HFF-Myc (cell line): ENCODE measurements around the gene EIF3I.
"Not testable (repeated sequence)": the region's sequence is repeated elsewhere in the genome, so short reads cannot be mapped to it uniquely, and the experiment has no call there.

Source experiments
- DNase-seq: peaks from one replicate; pipeline ENCODE4 v3.0.0-alpha.2; 2011; ENCODE audit warnings: low read depth; ENCODE audit errors: extremely low read depth
- H3K4me3 ChIP-seq: replicated peaks from 2 replicates; pipeline ENCODE4 v1.5.1; 2011; ENCODE audit warnings: low read depth, mild to moderate bottlenecking, control low read depth, low read length
- CTCF ChIP-seq: IDR thresholded peaks from 2 replicates; pipeline ENCODE4 v1.5.1; 2012; ENCODE audit warnings: mild to moderate bottlenecking, low read depth, low read length, control low read depth; ENCODE audit errors: missing control alignments

EIF3I gene

GRCh38 chr1:32255072-32256071 is 33.2 kb downstream of the EIF3I start:
- TF ChIP-seq CTCF: no peak
- no peak for DNase-seq
- no peak overlapping the region for H3K4me3 ChIP-seq

- DNase-seq: no peak
- H3K4me3 ChIP-seq: no peak overlapping the region
- TF ChIP-seq CTCF: no peak
Observed at GRCh38 chr1:32256473-32257226, 34.4 kb downstream of the EIF3I start.

DNA sequence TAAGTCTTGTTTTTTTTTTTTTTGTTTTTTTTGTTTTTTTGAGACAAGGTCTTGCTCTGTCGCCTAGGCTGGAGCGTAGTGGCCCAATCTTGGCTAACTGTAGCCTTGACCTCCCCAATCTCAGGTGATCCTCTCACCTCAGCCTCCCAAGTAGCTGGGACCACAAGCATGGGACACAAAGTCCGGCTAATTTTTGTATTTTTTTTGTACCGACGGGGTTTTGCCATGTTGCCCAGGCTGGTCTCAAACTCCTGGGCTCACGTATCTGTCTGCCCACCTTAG is 35.0 kb downstream of the EIF3I start:
- no peak overlapping the region for H3K4me3 ChIP-seq
- DNase-seq: no peak
- no peak for TF ChIP-seq CTCF

DNA sequence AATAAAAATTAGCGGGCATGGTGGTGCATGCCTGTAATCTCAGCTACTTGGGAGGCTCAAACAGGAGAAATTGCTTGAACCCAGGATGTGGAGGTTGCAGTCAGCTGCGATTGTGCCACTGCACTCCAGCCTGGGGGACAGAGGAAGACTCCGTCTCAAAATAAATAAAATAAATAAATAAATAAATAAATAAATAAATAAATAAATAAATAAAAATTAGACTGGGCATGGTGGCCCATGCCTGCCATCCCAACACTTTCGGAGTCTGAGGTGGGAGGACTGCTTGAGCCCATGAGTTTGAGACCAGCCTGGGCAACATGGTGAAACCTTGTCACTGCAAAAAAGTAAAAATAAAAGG is 41.0 kb downstream of the EIF3I start:
- DNase-seq, H3K4me3 ChIP-seq: not testable (repeated sequence)

DNA sequence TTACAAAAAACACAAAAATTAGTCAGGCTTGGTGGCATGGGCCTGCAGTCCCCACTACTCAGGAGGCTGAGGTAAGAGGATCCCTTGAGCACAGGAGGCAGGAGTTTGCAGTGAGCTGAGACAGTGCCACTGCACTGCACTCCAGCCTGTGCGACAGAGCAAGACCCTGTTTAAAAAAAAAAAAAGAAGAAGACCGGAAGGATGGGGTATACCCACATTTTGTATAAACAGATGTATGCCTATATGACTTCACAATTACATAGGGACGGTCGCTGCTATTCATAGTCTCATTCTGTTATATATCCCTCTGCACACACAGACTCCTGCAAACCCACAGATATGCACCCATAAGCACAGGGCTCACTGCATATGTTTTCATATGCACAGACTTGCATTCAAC is 41.5 kb downstream of the EIF3I start:
- no peak for TF ChIP-seq CTCF
- no peak overlapping the region for H3K4me3 ChIP-seq
- DNase-seq: no peak

GRCh38 chr1:32265846-32266245 is 43.6 kb downstream of the EIF3I start:
- DNase-seq: no peak
- no peak overlapping the region for H3K4me3 ChIP-seq
- TF ChIP-seq CTCF: no peak

DNA sequence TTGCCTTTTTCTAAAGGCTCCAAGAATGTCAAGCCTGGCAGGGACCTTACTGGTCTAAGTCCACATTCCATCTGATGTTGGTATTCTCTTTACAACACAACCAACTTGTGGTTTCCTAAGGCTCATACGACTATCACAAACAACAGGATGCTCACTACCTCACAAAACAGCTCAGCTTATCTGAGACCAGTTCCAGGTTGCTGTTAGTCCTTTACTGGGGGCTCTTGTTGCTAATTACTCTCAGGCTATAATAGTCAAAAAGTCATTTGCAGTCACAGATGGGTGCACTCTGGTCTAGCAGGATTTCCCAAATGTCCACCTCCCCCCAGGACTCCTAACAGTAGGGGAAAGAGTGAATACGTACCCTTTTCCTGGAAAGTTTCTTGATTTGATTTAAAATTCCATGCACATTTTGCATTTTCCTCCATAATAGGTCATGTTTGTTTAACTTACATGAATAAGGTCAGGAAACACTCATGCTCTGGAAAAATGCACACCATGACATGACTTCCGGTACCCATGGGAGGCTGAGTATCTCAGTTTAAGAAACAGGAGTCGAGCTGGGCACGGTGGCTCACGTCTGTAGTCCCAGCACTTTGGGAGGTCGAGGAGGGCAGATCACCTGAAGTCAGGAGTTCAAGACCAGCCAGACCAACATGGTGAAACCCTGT is 44.8 kb downstream of the EIF3I start:
- no peak for TF ChIP-seq CTCF
- H3K4me3 ChIP-seq: no peak overlapping the region
- DNase-seq: no peak
